GM12872 (cell line): Measurements from ENCODE around the gene SPATA31D3.

Experiments
- CTCF ChIP-seq: IDR thresholded peaks from 3 replicates; pipeline ENCODE4 v1.5.1; 2011; ENCODE audit warnings: low read depth, mild to moderate bottlenecking, low read length, moderate library complexity; ENCODE audit not compliant: insufficient read depth

SPATA31D3 gene

GRCh38 chr9:81969971-81970370 is 26.7 kb downstream of the SPATA31D3 start:
- TF ChIP-seq CTCF: no peak

GRCh38 chr9:81971727-81972126 is 28.4 kb downstream of the SPATA31D3 start:
- TF ChIP-seq CTCF: no peak

- TF ChIP-seq CTCF: no peak
These were observed 31.5 kb downstream of the SPATA31D3 start for GRCh38 chr9:81974764-81975163.

- TF ChIP-seq CTCF: no peak
These were observed 33.1 kb downstream of the SPATA31D3 start for GRCh38 chr9:81976351-81976750.

GRCh38 chr9:81979196-81979595 is 35.9 kb downstream of the SPATA31D3 start:
- no peak for TF ChIP-seq CTCF

GRCh38 chr9:81980568-81980967 is 37.3 kb downstream of the SPATA31D3 start:
- no peak for TF ChIP-seq CTCF

- no peak for TF ChIP-seq CTCF
These were observed 38.6 kb downstream of the SPATA31D3 start for GRCh38 chr9:81981883-81982282.

GRCh38 chr9:81984928-81985327 is 41.6 kb downstream of the SPATA31D3 start:
- no peak for TF ChIP-seq CTCF
